Measurements from ENCODE around the gene USP34.

Gene USP34

DNA sequence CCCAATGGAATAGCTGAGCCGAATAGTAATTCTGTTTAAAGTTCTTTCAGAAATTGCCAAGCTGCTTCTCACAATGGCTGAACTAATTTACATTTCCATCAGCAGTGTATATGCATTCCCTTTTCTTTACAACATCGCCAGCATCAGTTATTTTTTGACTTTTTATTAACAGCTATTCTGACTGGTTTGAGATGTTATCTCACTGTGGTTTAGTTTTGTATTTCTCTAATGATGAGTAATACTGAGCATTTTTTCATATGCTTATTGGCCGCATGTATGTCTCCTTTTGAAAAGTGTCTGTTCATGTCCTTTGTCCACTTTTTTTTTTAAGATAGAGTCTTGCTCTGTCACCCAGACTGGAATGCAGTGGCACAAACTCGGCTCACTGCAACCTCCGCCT lies 208.2 kb downstream of the USP34 start:
- TF ChIP-seq MAX (IDR thresholded peaks at IDR 0.05) = no peak
- TF ChIP-seq EGR1 (IDR thresholded peaks at IDR 0.05) = no peak
- no peak for TF ChIP-seq CEBPB (IDR thresholded peaks at IDR 0.05)
- no peak for TF ChIP-seq TAF1 (IDR thresholded peaks at IDR 0.05; ENCODE audit: low read depth)
- no peak for TF ChIP-seq EP300 (IDR thresholded peaks at IDR 0.05; ENCODE audit: borderline replicate concordance)
- TF ChIP-seq NFIC (IDR thresholded peaks at IDR 0.05) = no peak
- TF ChIP-seq CREB1 (IDR thresholded peaks at IDR 0.05; ENCODE audit: low read depth) = no peak
- TF ChIP-seq TEAD4 (IDR thresholded peaks at IDR 0.05) = no peak
- TF ChIP-seq REST (IDR thresholded peaks at IDR 0.05; ENCODE audit: low read depth) = no peak
- no peak for TF ChIP-seq TCF12 (IDR thresholded peaks at IDR 0.05; ENCODE audit: low read depth)

DNA sequence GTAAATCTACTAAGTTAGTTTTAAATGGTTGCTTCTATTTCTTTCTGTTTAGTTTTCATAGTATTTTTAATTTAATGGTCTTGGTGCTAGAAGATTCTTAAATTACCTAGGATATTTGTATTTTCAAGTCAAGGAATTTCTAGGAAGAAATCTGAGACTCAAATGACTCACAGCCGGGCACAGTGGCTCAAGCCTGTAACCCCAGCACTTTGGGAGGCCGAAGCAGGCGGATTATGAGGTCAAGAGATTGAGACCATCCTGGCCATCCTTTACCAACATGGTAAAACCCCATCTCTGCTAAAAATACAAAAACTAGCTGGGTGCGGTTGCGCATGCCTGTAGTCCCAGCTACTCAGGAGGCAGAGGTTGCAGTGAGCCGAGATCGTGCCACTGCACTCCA lies 213.4 kb downstream of the USP34 start:
- TF ChIP-seq TCF12 (IDR thresholded peaks at IDR 0.05; ENCODE audit: low read depth) (no peak), MAX (IDR thresholded peaks at IDR 0.05) (no peak)

GRCh38 chr2:61255580-61256437 lies 215.1 kb downstream of the USP34 start:
- TF ChIP-seq CREB1 (IDR thresholded peaks at IDR 0.05; ENCODE audit: low read depth) (no peak), TCF12 (IDR thresholded peaks at IDR 0.05; ENCODE audit: low read depth) (no peak), REST (IDR thresholded peaks at IDR 0.05; ENCODE audit: low read depth) (no peak), FOXM1 (IDR thresholded peaks at IDR 0.05; ENCODE audit: borderline replicate concordance, low read depth) (no peak), TAF1 (IDR thresholded peaks at IDR 0.05; ENCODE audit: low read depth) (no peak), NFIC (IDR thresholded peaks at IDR 0.05) (no peak), CEBPB (IDR thresholded peaks at IDR 0.05) (no peak), TEAD4 (IDR thresholded peaks at IDR 0.05) (no peak), EGR1 (IDR thresholded peaks at IDR 0.05) (no peak), YY1 (IDR thresholded peaks at IDR 0.05; ENCODE audit: low read depth) (no peak), RAD21 (IDR thresholded peaks at IDR 0.05; ENCODE audit: low read depth) (no peak), USF1 (IDR thresholded peaks at IDR 0.05) (no peak), EP300 (IDR thresholded peaks at IDR 0.05; ENCODE audit: borderline replicate concordance) (no peak), MAX (IDR thresholded peaks at IDR 0.05) (no peak), ZBTB7A (IDR thresholded peaks at IDR 0.05; ENCODE audit: low read depth) (no peak)

- TF ChIP-seq USF1 (IDR thresholded peaks at IDR 0.05) (no peak), TCF12 (IDR thresholded peaks at IDR 0.05; ENCODE audit: low read depth) (no peak), EP300 (IDR thresholded peaks at IDR 0.05; ENCODE audit: borderline replicate concordance) (no peak)
Measured at GRCh38 chr2:61254536-61254935, 216.4 kb downstream of the USP34 start.

- TF ChIP-seq RAD21 (IDR thresholded peaks at IDR 0.05; ENCODE audit: low read depth) (no peak), YY1 (IDR thresholded peaks at IDR 0.05; ENCODE audit: low read depth) (no peak), EGR1 (IDR thresholded peaks at IDR 0.05) (no peak), EP300 (IDR thresholded peaks at IDR 0.05; ENCODE audit: borderline replicate concordance) (no peak), USF1 (IDR thresholded peaks at IDR 0.05) (no peak), MAX (IDR thresholded peaks at IDR 0.05) (no peak), REST (IDR thresholded peaks at IDR 0.05; ENCODE audit: low read depth) (no peak), ZBTB7A (IDR thresholded peaks at IDR 0.05; ENCODE audit: low read depth) (no peak), TCF12 (IDR thresholded peaks at IDR 0.05; ENCODE audit: low read depth) (no peak), TAF1 (IDR thresholded peaks at IDR 0.05; ENCODE audit: low read depth) (no peak), NFIC (IDR thresholded peaks at IDR 0.05) (no peak), FOXM1 (IDR thresholded peaks at IDR 0.05; ENCODE audit: borderline replicate concordance, low read depth) (no peak), CEBPB (IDR thresholded peaks at IDR 0.05) (no peak), TEAD4 (IDR thresholded peaks at IDR 0.05) (no peak), CREB1 (IDR thresholded peaks at IDR 0.05; ENCODE audit: low read depth) (no peak)
Measured at GRCh38 chr2:61253136-61253535, 217.8 kb downstream of the USP34 start.

Measured in Ishikawa (cell line).